H9 (cell line): ENCODE results near the gene TREML1. TPM values are rescaled to one million over a fixed set of nuclear protein-coding genes. Genes with fewer than 3 reads are reported as not detected.

Experiments used
- DNase-seq: peaks from one replicate; pipeline ENCODE4 v3.0.0-alpha.2; 2017
- H2AFZ ChIP-seq: one replicate; pipeline ENCODE4 v1.6.1; 2013; ENCODE audit warnings: mild to moderate bottlenecking, low read length, control low read depth, moderate library complexity
- H2AK5ac ChIP-seq: 2 replicates; pipeline ENCODE4 v1.6.1; 2013; ENCODE audit warnings: low read length, control low read depth, mixed read lengths; ENCODE audit not compliant: insufficient read length
- H2BK120ac ChIP-seq: one replicate; pipeline ENCODE4 v1.6.1; 2013; ENCODE audit warnings: low read depth, mild to moderate bottlenecking, low read length, control low read depth, inconsistent platforms; ENCODE audit not compliant: poor library complexity, severe bottlenecking
- H2BK12ac ChIP-seq: 2 replicates; pipeline ENCODE4 v1.6.1; 2013; ENCODE audit warnings: low read length, control low read depth, mixed read lengths, low read depth; ENCODE audit not compliant: insufficient read length
- H2BK15ac ChIP-seq: 2 replicates; pipeline ENCODE4 v1.6.1; 2013; ENCODE audit warnings: low read depth, low read length, control low read depth
- H2BK20ac ChIP-seq: one replicate; pipeline ENCODE4 v1.6.1; 2013; ENCODE audit warnings: low read depth, mild to moderate bottlenecking, low read length, control low read depth, inconsistent platforms; ENCODE audit not compliant: poor library complexity, severe bottlenecking
- H2BK5ac ChIP-seq: 2 replicates; pipeline ENCODE4 v1.6.1; 2013; ENCODE audit warnings: low read length, control low read depth, mixed read lengths; ENCODE audit not compliant: insufficient read length
- H3K14ac ChIP-seq: 2 replicates; pipeline ENCODE4 v1.6.1; 2013; ENCODE audit warnings: low read length, control low read depth; ENCODE audit not compliant: insufficient read depth
- H3K18ac ChIP-seq: 2 replicates; pipeline ENCODE4 v1.6.1; 2013; ENCODE audit warnings: low read depth, mild to moderate bottlenecking, mixed read lengths, low read length, control low read depth; ENCODE audit not compliant: insufficient read length
- H3K23ac ChIP-seq: 2 replicates; pipeline ENCODE4 v1.6.1; 2013; ENCODE audit warnings: low read length, control low read depth, mixed read lengths, low read depth; ENCODE audit not compliant: insufficient read length
- H3K23me2 ChIP-seq: 2 replicates; pipeline ENCODE4 v1.6.1; 2013; ENCODE audit warnings: low read depth, mild to moderate bottlenecking, mixed read lengths, low read length, control low read depth; ENCODE audit not compliant: insufficient read length, poor library complexity, severe bottlenecking
- H3K27ac ChIP-seq: 2 replicates; pipeline ENCODE4 v1.5.1; 2013; ENCODE audit warnings: low read length, control low read depth, mixed read lengths, low read depth; ENCODE audit not compliant: insufficient read length
- H3K27me3 ChIP-seq: 2 replicates; pipeline ENCODE4 v1.6.1; 2013; ENCODE audit warnings: low read length, control low read depth, inconsistent platforms; ENCODE audit not compliant: insufficient read depth
- H3K4ac ChIP-seq: 2 replicates; pipeline ENCODE4 v1.6.1; 2013; ENCODE audit warnings: low read depth, mild to moderate bottlenecking, control low read depth, inconsistent platforms, low read length, moderate library complexity
- H3K4me1 ChIP-seq: 2 replicates; pipeline ENCODE4 v1.6.1; 2013; ENCODE audit warnings: low read length, control low read depth, inconsistent platforms; ENCODE audit not compliant: insufficient read depth
- H3K4me2 ChIP-seq: 2 replicates; pipeline ENCODE4 v1.6.1; 2013; ENCODE audit warnings: low read length, control low read depth, mixed read lengths; ENCODE audit not compliant: insufficient read length, insufficient read depth
- H3K56ac ChIP-seq: 2 replicates; pipeline ENCODE4 v1.6.1; 2013; ENCODE audit warnings: low read depth, mild to moderate bottlenecking, mixed read lengths, low read length, control low read depth; ENCODE audit not compliant: insufficient read length
- H3K79me1 ChIP-seq: 2 replicates; pipeline ENCODE4 v1.6.1; 2013; ENCODE audit warnings: low read depth, mild to moderate bottlenecking, moderate library complexity, low read length, control low read depth, inconsistent platforms; ENCODE audit not compliant: insufficient read depth, poor library complexity, severe bottlenecking
- H3K79me2 ChIP-seq: 2 replicates; pipeline ENCODE4 v1.6.1; 2013; ENCODE audit warnings: low read length, control low read depth, inconsistent platforms; ENCODE audit not compliant: insufficient read depth
- H3K9ac ChIP-seq: 2 replicates; pipeline ENCODE4 v1.6.1; 2013; ENCODE audit warnings: low read length, control low read depth, mixed read lengths; ENCODE audit not compliant: insufficient read length; ENCODE audit errors: extremely low read depth
- H3K9me3 ChIP-seq: one replicate; pipeline ENCODE4 v1.6.1; 2013; ENCODE audit warnings: low read depth, low read length, inconsistent platforms; ENCODE audit not compliant: control insufficient read depth
- H3T11ph ChIP-seq: one replicate; pipeline ENCODE4 v1.6.1; 2013; ENCODE audit warnings: mild to moderate bottlenecking, low read length, control low read depth, inconsistent platforms
- H4K20me1 ChIP-seq: one replicate; pipeline ENCODE4 v1.6.1; 2013; ENCODE audit not compliant: control insufficient read depth, insufficient read length, insufficient read depth
- H4K5ac ChIP-seq: 2 replicates; pipeline ENCODE4 v1.6.1; 2013; ENCODE audit warnings: low read depth, mild to moderate bottlenecking, mixed read lengths, low read length, control low read depth; ENCODE audit not compliant: insufficient read length
- H4K8ac ChIP-seq: replicated peaks from 2 replicates; pipeline ENCODE4 v1.6.1; 2013; ENCODE audit warnings: low read length, control low read depth, mixed read lengths, low read depth; ENCODE audit not compliant: insufficient read length
- H4K91ac ChIP-seq: 2 replicates; pipeline ENCODE4 v1.6.1; 2013; ENCODE audit warnings: low read depth, mild to moderate bottlenecking, moderate library complexity, mixed read lengths, low read length, control low read depth; ENCODE audit not compliant: insufficient read length
- H3K27ac Mint-ChIP-seq, 3 experiments: 2 replicates in 2 of 3; 3 replicates in 1 of 3; pipeline ENCODE4 v1.8.0; 2020 to 2021; ENCODE audit warnings: mixed read lengths in 3 of 3, mild to moderate bottlenecking in 1 of 3, moderate library complexity in 1 of 3
- H3K27me3 Mint-ChIP-seq: 2 replicates; pipeline ENCODE4 v1.8.0; 2021; ENCODE audit warnings: low read depth, mild to moderate bottlenecking, moderate library complexity, mixed read lengths
- H3K36me3 Mint-ChIP-seq, 3 experiments: 2 replicates in 2 of 3; 3 replicates in 1 of 3; pipeline ENCODE4 v1.8.0; 2020 to 2021; ENCODE audit warnings: low read depth in 3 of 3, mixed read lengths in 3 of 3; ENCODE audit not compliant: insufficient read depth in 1 of 3
- H3K4me1 Mint-ChIP-seq, 2 experiments: 2 replicates each; pipeline ENCODE4 v1.8.0; 2020; ENCODE audit warnings: mixed read lengths in 2 of 2
- H3K4me3 Mint-ChIP-seq, 2 experiments: 2 replicates in 1 of 2; 3 replicates in 1 of 2; pipeline ENCODE4 v1.8.0; 2020 to 2021; ENCODE audit warnings: mild to moderate bottlenecking in 2 of 2, mixed read lengths in 2 of 2, moderate library complexity in 1 of 2
- H3K9me3 Mint-ChIP-seq, 2 experiments: 2 replicates in 1 of 2; 3 replicates in 1 of 2; pipeline ENCODE4 v1.8.0; 2020; ENCODE audit warnings: mild to moderate bottlenecking in 2 of 2, mixed read lengths in 2 of 2, moderate library complexity in 1 of 2
- CTCF ChIP-seq: fragments of 200-600 bp; sonication (generic); conservative IDR thresholded peaks from 3 replicates; pipeline ENCODE4 v1.8.0; 2021; ENCODE audit warnings: antibody characterized with exemption, mild to moderate bottlenecking
- WGBS: extraction: QIAGEN DNeasy Blood & Tissue Kit; methylation state at CpG from one replicate; pipeline ENCODE4 v1.1.7; 2013; ENCODE audit warnings: missing lambda C conversion rate, low lambda C conversion rate, mixed read lengths; ENCODE audit not compliant: insufficient read length; ENCODE audit errors: extremely low coverage; 5-methylcytosine and 5-hydroxymethylcytosine counted together
- total RNA-seq: library from RNA; stranded (reverse); gene quantifications from 2 replicates; pipeline ENCODE4 v1.2.1, GENCODE V29; 2021

TREML1 gene
- total RNA-seq, 1 experiment from 2014 or later, result not detected

- H4K5ac ChIP-seq, result no peak within 1 kb of the TSS
- H3K23me2 ChIP-seq, result no peaks in the 10 kb centered on the region
- H3K23ac ChIP-seq, result no peak within 1 kb of the TSS
These were observed 47.0 kb upstream of the TREML1 start, which contains the start of gene TREML2 for GRCh38 chr6:41200901-41201763. TREML2 (minus strand) TSS chr6:41201149; CDS start chr6:41201008, 141 bp downstream.

More at GRCh38 chr6:41200901-41201763, 47.0 kb upstream of the TREML1 start, which contains the start of gene TREML2:
- Mint-ChIP-seq H3K27ac (peak within 1 kb of the TSS in 1 of 3 experiments; percentile 13; a peak in 2 of 7 replicates), H3K36me3 (no peaks in the 10 kb centered on the region), H3K4me1 (peaks cover 14 to 18% of the 10 kb centered on the region in 2 experiments), H3K4me3 (no peak within 1 kb of the TSS), H3K27me3 (peaks cover 6% of the 10 kb centered on the region), H3K9me3 (no peaks in the 10 kb centered on the region)
- no peak for DNase-seq
- Histone ChIP-seq H3K27me3 (no peaks in the 10 kb centered on the region), H3K4me2 (no peak within 1 kb of the TSS), H2AFZ (no peak within 1 kb of the TSS), H2BK15ac (no peak within 1 kb of the TSS), H3K56ac (no peak within 1 kb of the TSS), H3T11ph (no peak within 1 kb of the TSS), H2BK5ac (no peak within 1 kb of the TSS), H2BK12ac (no peak within 1 kb of the TSS), H3K27ac (no peak within 1 kb of the TSS), H3K79me2 (no peaks in the 10 kb centered on the region), H3K9ac (no peak within 1 kb of the TSS), H4K91ac (no peak within 1 kb of the TSS), H3K9me3 (no peaks in the 10 kb centered on the region), H3K4me1 (peaks cover 2% of the 10 kb centered on the region; the same call in 1 of the 2 replicates), H4K8ac (no peak within 1 kb of the TSS), H3K79me1 (no peaks in the 10 kb centered on the region), H2AK5ac (no peak within 1 kb of the TSS), H3K4ac (no peak within 1 kb of the TSS), H4K20me1 (no peaks in the 10 kb centered on the region), H3K14ac (no peak within 1 kb of the TSS; the same call in 1 of the 2 replicates), H2BK120ac (no peak within 1 kb of the TSS), H2BK20ac (no peak within 1 kb of the TSS), H3K18ac (no peak within 1 kb of the TSS)
- no CpG with 5 or more reads among the region's 12 CpGs for WGBS
- no peak for TF ChIP-seq CTCF
